H9 (cell line): ENCODE measurements around the gene XPR1. TPM values are rescaled to one million over a fixed set of nuclear protein-coding genes. Genes with fewer than 3 reads are reported as not detected.

Source experiments
- DNase-seq: peaks from one replicate; pipeline ENCODE4 v3.0.0-alpha.2; 2017
- H2AFZ ChIP-seq: one replicate; pipeline ENCODE4 v1.6.1; 2013; ENCODE audit warnings: mild to moderate bottlenecking, low read length, control low read depth, moderate library complexity
- H2AK5ac ChIP-seq: 2 replicates; pipeline ENCODE4 v1.6.1; 2013; ENCODE audit warnings: low read length, control low read depth, mixed read lengths; ENCODE audit not compliant: insufficient read length
- H2BK120ac ChIP-seq: one replicate; pipeline ENCODE4 v1.6.1; 2013; ENCODE audit warnings: low read depth, mild to moderate bottlenecking, low read length, control low read depth, inconsistent platforms; ENCODE audit not compliant: poor library complexity, severe bottlenecking
- H2BK12ac ChIP-seq: 2 replicates; pipeline ENCODE4 v1.6.1; 2013; ENCODE audit warnings: low read length, control low read depth, mixed read lengths, low read depth; ENCODE audit not compliant: insufficient read length
- H2BK15ac ChIP-seq: 2 replicates; pipeline ENCODE4 v1.6.1; 2013; ENCODE audit warnings: low read depth, low read length, control low read depth
- H2BK20ac ChIP-seq: one replicate; pipeline ENCODE4 v1.6.1; 2013; ENCODE audit warnings: low read depth, mild to moderate bottlenecking, low read length, control low read depth, inconsistent platforms; ENCODE audit not compliant: poor library complexity, severe bottlenecking
- H2BK5ac ChIP-seq: 2 replicates; pipeline ENCODE4 v1.6.1; 2013; ENCODE audit warnings: low read length, control low read depth, mixed read lengths; ENCODE audit not compliant: insufficient read length
- H3K14ac ChIP-seq: 2 replicates; pipeline ENCODE4 v1.6.1; 2013; ENCODE audit warnings: low read length, control low read depth; ENCODE audit not compliant: insufficient read depth
- H3K18ac ChIP-seq: 2 replicates; pipeline ENCODE4 v1.6.1; 2013; ENCODE audit warnings: low read depth, mild to moderate bottlenecking, mixed read lengths, low read length, control low read depth; ENCODE audit not compliant: insufficient read length
- H3K23ac ChIP-seq: 2 replicates; pipeline ENCODE4 v1.6.1; 2013; ENCODE audit warnings: low read length, control low read depth, mixed read lengths, low read depth; ENCODE audit not compliant: insufficient read length
- H3K23me2 ChIP-seq: 2 replicates; pipeline ENCODE4 v1.6.1; 2013; ENCODE audit warnings: low read depth, mild to moderate bottlenecking, mixed read lengths, low read length, control low read depth; ENCODE audit not compliant: insufficient read length, poor library complexity, severe bottlenecking
- H3K27ac ChIP-seq: 2 replicates; pipeline ENCODE4 v1.5.1; 2013; ENCODE audit warnings: low read length, control low read depth, mixed read lengths, low read depth; ENCODE audit not compliant: insufficient read length
- H3K27me3 ChIP-seq: 2 replicates; pipeline ENCODE4 v1.6.1; 2013; ENCODE audit warnings: low read length, control low read depth, inconsistent platforms; ENCODE audit not compliant: insufficient read depth
- H3K4ac ChIP-seq: 2 replicates; pipeline ENCODE4 v1.6.1; 2013; ENCODE audit warnings: low read depth, mild to moderate bottlenecking, control low read depth, inconsistent platforms, low read length, moderate library complexity
- H3K4me1 ChIP-seq: 2 replicates; pipeline ENCODE4 v1.6.1; 2013; ENCODE audit warnings: low read length, control low read depth, inconsistent platforms; ENCODE audit not compliant: insufficient read depth
- H3K4me2 ChIP-seq: 2 replicates; pipeline ENCODE4 v1.6.1; 2013; ENCODE audit warnings: low read length, control low read depth, mixed read lengths; ENCODE audit not compliant: insufficient read length, insufficient read depth
- H3K56ac ChIP-seq: 2 replicates; pipeline ENCODE4 v1.6.1; 2013; ENCODE audit warnings: low read depth, mild to moderate bottlenecking, mixed read lengths, low read length, control low read depth; ENCODE audit not compliant: insufficient read length
- H3K79me1 ChIP-seq: 2 replicates; pipeline ENCODE4 v1.6.1; 2013; ENCODE audit warnings: low read depth, mild to moderate bottlenecking, moderate library complexity, low read length, control low read depth, inconsistent platforms; ENCODE audit not compliant: insufficient read depth, poor library complexity, severe bottlenecking
- H3K79me2 ChIP-seq: 2 replicates; pipeline ENCODE4 v1.6.1; 2013; ENCODE audit warnings: low read length, control low read depth, inconsistent platforms; ENCODE audit not compliant: insufficient read depth
- H3K9ac ChIP-seq: 2 replicates; pipeline ENCODE4 v1.6.1; 2013; ENCODE audit warnings: low read length, control low read depth, mixed read lengths; ENCODE audit not compliant: insufficient read length; ENCODE audit errors: extremely low read depth
- H3K9me3 ChIP-seq: one replicate; pipeline ENCODE4 v1.6.1; 2013; ENCODE audit warnings: low read depth, low read length, inconsistent platforms; ENCODE audit not compliant: control insufficient read depth
- H3T11ph ChIP-seq: one replicate; pipeline ENCODE4 v1.6.1; 2013; ENCODE audit warnings: mild to moderate bottlenecking, low read length, control low read depth, inconsistent platforms
- H4K20me1 ChIP-seq: one replicate; pipeline ENCODE4 v1.6.1; 2013; ENCODE audit not compliant: control insufficient read depth, insufficient read length, insufficient read depth
- H4K5ac ChIP-seq: 2 replicates; pipeline ENCODE4 v1.6.1; 2013; ENCODE audit warnings: low read depth, mild to moderate bottlenecking, mixed read lengths, low read length, control low read depth; ENCODE audit not compliant: insufficient read length
- H4K8ac ChIP-seq: replicated peaks from 2 replicates; pipeline ENCODE4 v1.6.1; 2013; ENCODE audit warnings: low read length, control low read depth, mixed read lengths, low read depth; ENCODE audit not compliant: insufficient read length
- H4K91ac ChIP-seq: 2 replicates; pipeline ENCODE4 v1.6.1; 2013; ENCODE audit warnings: low read depth, mild to moderate bottlenecking, moderate library complexity, mixed read lengths, low read length, control low read depth; ENCODE audit not compliant: insufficient read length
- H3K27ac Mint-ChIP-seq, 3 experiments: 2 replicates in 2 of 3; 3 replicates in 1 of 3; pipeline ENCODE4 v1.8.0; 2020 to 2021; ENCODE audit warnings: mixed read lengths in 3 of 3, mild to moderate bottlenecking in 1 of 3, moderate library complexity in 1 of 3
- H3K27me3 Mint-ChIP-seq: 2 replicates; pipeline ENCODE4 v1.8.0; 2021; ENCODE audit warnings: low read depth, mild to moderate bottlenecking, moderate library complexity, mixed read lengths
- H3K36me3 Mint-ChIP-seq, 3 experiments: 2 replicates in 2 of 3; 3 replicates in 1 of 3; pipeline ENCODE4 v1.8.0; 2020 to 2021; ENCODE audit warnings: low read depth in 3 of 3, mixed read lengths in 3 of 3; ENCODE audit not compliant: insufficient read depth in 1 of 3
- H3K4me1 Mint-ChIP-seq, 2 experiments: 2 replicates each; pipeline ENCODE4 v1.8.0; 2020; ENCODE audit warnings: mixed read lengths in 2 of 2
- H3K4me3 Mint-ChIP-seq, 2 experiments: 2 replicates in 1 of 2; 3 replicates in 1 of 2; pipeline ENCODE4 v1.8.0; 2020 to 2021; ENCODE audit warnings: mild to moderate bottlenecking in 2 of 2, mixed read lengths in 2 of 2, moderate library complexity in 1 of 2
- H3K9me3 Mint-ChIP-seq, 2 experiments: 2 replicates in 1 of 2; 3 replicates in 1 of 2; pipeline ENCODE4 v1.8.0; 2020; ENCODE audit warnings: mild to moderate bottlenecking in 2 of 2, mixed read lengths in 2 of 2, moderate library complexity in 1 of 2
- CTCF ChIP-seq: fragments of 200-600 bp; sonication (generic); conservative IDR thresholded peaks from 3 replicates; pipeline ENCODE4 v1.8.0; 2021; ENCODE audit warnings: antibody characterized with exemption, mild to moderate bottlenecking
- total RNA-seq: library from RNA; stranded (reverse); gene quantifications from 2 replicates; pipeline ENCODE4 v1.2.1, GENCODE V29; 2021

XPR1 gene
- total RNA-seq, 1 experiment from 2014 or later: 34.1 TPM

- H3K9me3 Mint-ChIP-seq: peaks cover 28 to 49% of the 10 kb centered on the region in 2 experiments
- Histone ChIP-seq H2AK5ac (no peak overlapping the region), H4K8ac (no peak overlapping the region), H3K14ac (no peak overlapping the region), H3K4me2 (no peak overlapping the region), H2AFZ (no peak overlapping the region), H2BK12ac (no peak overlapping the region), H3K18ac (no peak overlapping the region), H4K20me1 (no peaks in the 10 kb centered on the region), H3K9me3 (no peaks in the 10 kb centered on the region), H3K27ac (no peak overlapping the region), H3K4ac (no peak overlapping the region), H3K56ac (no peak overlapping the region), H3T11ph (no peak overlapping the region), H3K27me3 (no peaks in the 10 kb centered on the region), H2BK120ac (no peak overlapping the region), H3K79me2 (no peaks in the 10 kb centered on the region), H2BK5ac (no peak overlapping the region), H2BK15ac (no peak overlapping the region), H4K5ac (no peak overlapping the region), H3K9ac (no peak overlapping the region), H4K91ac (no peak overlapping the region), H2BK20ac (no peak overlapping the region), H3K4me1 (no peaks in the 10 kb centered on the region), H3K23me2 (no peaks in the 10 kb centered on the region), H3K23ac (no peak overlapping the region), H3K79me1 (peaks cover 5% of the 10 kb centered on the region)
- H3K4me3 Mint-ChIP-seq: no peak overlapping the region
- no peak for DNase-seq
- no peak overlapping the region for H3K27ac Mint-ChIP-seq
- no peaks in the 10 kb centered on the region for H3K27me3 Mint-ChIP-seq
- TF ChIP-seq CTCF: no peak
- no peaks in the 10 kb centered on the region for H3K4me1 Mint-ChIP-seq
- H3K36me3 Mint-ChIP-seq: peaks cover 20 to 65% (median 39%) of the 10 kb centered on the region in 3 experiments
Observed at GRCh38 chr1:180662709-180663108, 30.9 kb downstream of the XPR1 start.
